Coronary artery (tissue), 2 donors: ENCODE results near the gene CBR3.

ENCODE experiments used
- DNase-seq: peaks from one replicate; pipeline ENCODE4 v3.0.0-alpha.2; 2017; ENCODE audit warnings: low spot score
- H3K27ac ChIP-seq, 2 donors: fragments of 200-600 bp; sonication (generic); one replicate each; pipeline ENCODE4 v1.5.1; 2016 to 2019
- H3K4me3 ChIP-seq: fragments of 200-600 bp; sonication (generic); 2 replicates; pipeline ENCODE4 v1.5.1; 2016; ENCODE audit warnings: mild to moderate bottlenecking, moderate library complexity
- TF ChIP-seq, protein P1 (sequence below): fragments of 200-600 bp; sonication (generic); IDR thresholded peaks from one replicate; pipeline ENCODE4 v1.5.1; 2019; ENCODE audit warnings: antibody characterized with exemption

Gene CBR3

DNA sequence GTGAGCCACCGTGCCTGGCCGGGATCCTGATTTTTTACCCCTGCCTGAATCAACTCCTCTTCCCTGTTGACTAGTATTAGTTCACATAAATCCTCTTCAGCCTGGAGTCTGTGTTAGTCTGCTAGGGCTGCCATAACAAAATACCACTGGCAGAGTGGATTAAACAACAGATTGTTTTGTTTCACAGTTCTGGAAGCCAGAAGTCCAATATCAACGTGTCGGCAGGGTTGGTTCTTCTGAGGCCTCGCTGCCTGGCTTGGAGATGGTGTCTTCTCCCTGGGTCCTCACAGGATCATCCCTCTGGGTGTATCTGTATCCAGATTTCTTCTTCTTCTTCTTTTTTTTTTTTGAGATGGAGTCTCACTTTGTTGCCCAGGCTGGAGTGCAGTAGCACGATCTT is 39.9 kb downstream of the CBR3 start:
- DNase-seq, result no peak
- TF ChIP-seq, protein P1, sequence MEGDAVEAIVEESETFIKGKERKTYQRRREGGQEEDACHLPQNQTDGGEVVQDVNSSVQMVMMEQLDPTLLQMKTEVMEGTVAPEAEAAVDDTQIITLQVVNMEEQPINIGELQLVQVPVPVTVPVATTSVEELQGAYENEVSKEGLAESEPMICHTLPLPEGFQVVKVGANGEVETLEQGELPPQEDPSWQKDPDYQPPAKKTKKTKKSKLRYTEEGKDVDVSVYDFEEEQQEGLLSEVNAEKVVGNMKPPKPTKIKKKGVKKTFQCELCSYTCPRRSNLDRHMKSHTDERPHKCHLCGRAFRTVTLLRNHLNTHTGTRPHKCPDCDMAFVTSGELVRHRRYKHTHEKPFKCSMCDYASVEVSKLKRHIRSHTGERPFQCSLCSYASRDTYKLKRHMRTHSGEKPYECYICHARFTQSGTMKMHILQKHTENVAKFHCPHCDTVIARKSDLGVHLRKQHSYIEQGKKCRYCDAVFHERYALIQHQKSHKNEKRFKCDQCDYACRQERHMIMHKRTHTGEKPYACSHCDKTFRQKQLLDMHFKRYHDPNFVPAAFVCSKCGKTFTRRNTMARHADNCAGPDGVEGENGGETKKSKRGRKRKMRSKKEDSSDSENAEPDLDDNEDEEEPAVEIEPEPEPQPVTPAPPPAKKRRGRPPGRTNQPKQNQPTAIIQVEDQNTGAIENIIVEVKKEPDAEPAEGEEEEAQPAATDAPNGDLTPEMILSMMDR, result no peak
- H3K27ac ChIP-seq, result no peak overlapping the region
- H3K4me3 ChIP-seq, result no peak overlapping the region

DNA sequence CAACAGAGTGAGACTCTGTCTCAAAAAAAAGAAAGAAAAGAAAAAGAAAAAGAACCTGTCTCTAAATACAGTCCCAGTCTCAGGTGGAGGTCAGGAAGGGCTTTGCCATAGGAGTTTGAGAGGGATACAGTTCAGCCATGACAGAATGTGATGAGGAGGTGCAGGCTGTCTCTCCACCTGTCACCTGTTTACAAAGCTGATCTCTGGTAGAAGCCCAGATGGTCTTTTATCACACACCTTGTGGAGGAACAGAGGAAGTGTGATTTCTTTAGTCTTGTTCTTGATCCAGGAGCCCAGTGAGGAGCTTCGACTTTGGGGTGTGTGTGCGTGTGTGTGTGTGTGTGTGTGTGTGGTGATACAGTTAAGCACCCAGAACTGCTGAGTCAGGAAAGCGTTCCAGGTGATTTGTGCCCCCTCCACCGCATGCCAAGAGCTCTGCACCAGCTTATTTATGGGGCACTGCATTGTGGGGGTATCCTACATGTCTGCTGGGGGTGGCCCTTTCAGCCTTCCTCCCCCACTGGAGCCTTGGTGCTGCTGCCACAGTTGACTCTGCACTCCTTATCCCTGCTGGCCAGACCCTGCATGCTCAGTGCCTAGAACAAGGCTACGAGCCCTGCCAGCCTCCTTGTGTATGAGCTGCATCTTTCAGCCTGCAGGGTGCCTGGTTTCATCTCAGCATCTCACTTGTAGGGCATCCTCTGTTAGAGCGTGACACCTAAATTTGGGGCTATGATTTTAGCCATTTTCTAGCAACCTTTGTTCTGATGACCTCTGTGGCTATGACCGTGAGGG is 41.1 kb downstream of the CBR3 start:
- TF ChIP-seq, protein P1, result no peak
- DNase-seq, result no peak
- Histone ChIP-seq H3K27ac (no peak overlapping the region), H3K4me3 (no peak overlapping the region)

DNA sequence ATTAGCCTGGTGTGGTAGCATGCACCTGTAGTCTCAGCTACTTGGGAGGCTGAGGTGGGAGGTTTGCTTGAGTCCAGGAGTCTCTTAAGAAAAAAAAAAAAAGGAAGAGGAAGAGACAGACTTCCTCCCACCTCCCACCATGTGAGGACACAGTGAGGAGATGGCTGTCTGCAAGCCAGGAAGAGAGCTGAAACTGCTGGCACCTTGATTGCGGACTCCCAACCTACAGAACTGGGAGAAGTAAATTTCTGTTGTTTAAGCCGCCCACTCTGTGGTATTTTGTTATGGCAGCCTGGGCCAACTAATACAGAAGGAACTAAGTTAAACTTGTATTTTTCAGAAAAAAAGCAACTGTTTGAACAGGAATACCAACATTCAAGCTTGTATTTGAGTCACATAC is 43.5 kb downstream of the CBR3 start:
- Histone ChIP-seq H3K4me3 (no peak overlapping the region), H3K27ac (no peak overlapping the region)
- no peak for DNase-seq
- TF ChIP-seq, protein P1, result no peak

DNA sequence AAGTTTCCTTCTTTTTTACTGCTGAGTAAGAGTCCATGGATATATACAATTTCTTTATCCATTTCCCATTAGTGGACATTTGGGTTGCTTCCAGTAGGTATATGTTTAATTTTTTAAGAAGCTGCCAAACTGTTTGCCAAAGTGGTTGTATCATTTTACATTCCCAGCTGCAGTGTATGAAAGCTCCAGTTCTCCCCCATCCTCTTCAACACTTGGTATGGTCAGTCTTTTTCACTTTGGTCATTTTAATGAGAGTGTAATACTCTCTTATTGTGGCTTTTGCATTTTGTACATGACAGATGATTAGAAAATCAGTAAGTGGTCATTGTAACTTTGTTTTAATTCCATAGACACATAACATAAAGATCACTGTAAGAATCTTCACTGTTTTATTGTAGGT is 44.3 kb downstream of the CBR3 start:
- no peak overlapping the region for H3K27ac ChIP-seq
- TF ChIP-seq, protein P1, result no peak
- no peak overlapping the region for H3K4me3 ChIP-seq
- no peak for DNase-seq

DNA sequence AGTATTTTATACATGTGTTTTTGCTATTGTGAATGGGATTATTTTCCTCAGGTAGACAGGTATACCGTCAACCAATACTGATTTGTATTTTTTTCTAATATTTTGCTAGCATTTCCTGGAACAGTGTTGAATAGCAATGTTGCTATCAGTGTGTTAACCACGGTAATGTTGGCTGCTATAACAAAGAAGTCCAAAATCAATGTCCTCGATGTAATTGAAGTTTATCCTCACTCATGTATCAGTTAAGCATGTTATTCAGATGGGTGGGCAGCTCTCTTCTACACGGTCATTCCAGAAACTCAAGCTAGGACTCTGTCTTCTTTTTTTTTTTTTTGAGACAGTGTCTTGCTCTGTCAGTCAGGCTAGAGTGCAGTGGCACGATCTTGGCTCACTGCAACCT is 46.1 kb downstream of the CBR3 start:
- TF ChIP-seq, protein P1, result no peak
- H3K4me3 ChIP-seq, result no peak overlapping the region
- no peak for DNase-seq
- no peak overlapping the region for H3K27ac ChIP-seq

DNA sequence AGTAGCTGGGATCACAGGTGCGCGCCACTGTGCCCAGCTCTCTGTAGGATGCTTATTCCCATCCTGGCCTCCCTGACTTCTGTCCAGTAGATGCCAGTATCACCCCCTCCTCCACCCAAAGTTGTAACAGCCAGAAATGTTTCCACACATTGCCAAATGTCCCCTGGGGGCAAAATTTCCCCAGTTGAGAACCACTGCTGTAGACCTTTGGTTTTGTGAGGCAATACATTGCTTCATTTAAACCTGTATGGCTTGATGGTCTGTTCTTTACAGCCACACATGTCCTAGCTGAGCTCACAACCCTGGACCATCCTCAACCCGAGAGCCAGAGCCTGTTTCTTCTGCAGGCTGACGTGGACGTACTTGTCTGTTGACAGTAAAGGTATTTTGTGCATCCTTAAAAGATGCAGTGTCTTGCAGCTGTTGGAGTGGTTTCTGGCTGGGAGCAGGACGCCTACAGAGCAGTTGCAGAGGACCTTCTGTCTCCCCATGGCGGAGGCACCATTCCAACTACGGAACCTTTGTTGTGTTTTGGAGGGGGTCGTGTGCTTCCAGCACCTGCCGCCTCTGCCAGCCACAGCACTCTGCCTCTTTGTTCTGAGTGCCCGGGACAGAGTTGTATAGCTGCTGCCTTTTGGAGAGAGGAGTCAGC is 48.4 kb downstream of the CBR3 start:
- DNase-seq, result no peak
- Histone ChIP-seq H3K4me3 (no peak overlapping the region), H3K27ac (no peak overlapping the region)
- TF ChIP-seq, protein P1, result no peak

DNA sequence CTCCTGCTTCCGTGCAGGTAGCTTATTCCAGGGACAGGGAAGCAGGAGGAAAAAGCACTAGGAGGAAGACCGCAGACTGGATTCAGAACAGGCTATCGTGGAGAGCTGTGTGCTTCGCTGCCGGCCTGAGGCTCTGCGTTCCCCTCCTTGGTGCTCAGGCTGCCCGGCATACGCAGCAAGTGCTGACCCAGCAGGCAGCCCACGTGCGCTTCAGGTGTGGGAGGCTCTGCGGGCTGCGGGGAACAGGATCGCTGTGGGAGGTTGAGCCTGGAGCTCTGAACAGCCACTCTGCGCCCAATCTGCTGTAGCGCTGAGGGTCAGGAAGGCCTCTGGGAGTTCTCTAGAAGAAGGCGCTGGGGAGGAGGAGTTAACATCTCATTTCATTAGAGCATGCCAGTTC is 49.7 kb downstream of the CBR3 start:
- no peak for DNase-seq
- TF ChIP-seq, protein P1, result no peak
- Histone ChIP-seq H3K27ac (no peak overlapping the region), H3K4me3 (no peak overlapping the region)
